ENCODE data around the gene SPSB1. TPM values are rescaled to one million over a fixed set of nuclear protein-coding genes. Genes with fewer than 3 reads are reported as not detected.

SPSB1 gene
- total and polyA plus RNA-seq, 2 experiments from 2014 or later = 2.4 to 6.8 TPM

DNA sequence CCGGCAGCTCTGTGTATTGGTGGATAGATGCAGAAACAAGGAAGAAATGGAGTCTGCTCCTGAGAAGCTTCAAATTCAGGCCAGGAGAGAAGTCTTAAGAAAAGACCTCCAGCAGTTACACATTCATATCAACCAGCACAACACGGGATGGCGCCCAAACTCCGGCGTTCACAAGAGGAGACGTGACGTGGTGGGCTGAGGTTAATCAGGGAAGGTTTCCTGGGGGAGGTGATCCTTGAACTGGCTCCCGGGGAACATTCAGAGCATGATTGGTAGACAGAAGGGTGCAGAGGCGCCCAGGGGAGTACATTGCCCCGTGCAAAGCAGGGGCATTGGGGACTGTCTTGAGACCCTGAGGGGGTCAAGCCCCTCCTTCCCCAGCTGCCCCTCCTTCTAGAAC is 27.7 kb upstream of the SPSB1 start (continued):
- TF ChIP-seq, protein P1, sequence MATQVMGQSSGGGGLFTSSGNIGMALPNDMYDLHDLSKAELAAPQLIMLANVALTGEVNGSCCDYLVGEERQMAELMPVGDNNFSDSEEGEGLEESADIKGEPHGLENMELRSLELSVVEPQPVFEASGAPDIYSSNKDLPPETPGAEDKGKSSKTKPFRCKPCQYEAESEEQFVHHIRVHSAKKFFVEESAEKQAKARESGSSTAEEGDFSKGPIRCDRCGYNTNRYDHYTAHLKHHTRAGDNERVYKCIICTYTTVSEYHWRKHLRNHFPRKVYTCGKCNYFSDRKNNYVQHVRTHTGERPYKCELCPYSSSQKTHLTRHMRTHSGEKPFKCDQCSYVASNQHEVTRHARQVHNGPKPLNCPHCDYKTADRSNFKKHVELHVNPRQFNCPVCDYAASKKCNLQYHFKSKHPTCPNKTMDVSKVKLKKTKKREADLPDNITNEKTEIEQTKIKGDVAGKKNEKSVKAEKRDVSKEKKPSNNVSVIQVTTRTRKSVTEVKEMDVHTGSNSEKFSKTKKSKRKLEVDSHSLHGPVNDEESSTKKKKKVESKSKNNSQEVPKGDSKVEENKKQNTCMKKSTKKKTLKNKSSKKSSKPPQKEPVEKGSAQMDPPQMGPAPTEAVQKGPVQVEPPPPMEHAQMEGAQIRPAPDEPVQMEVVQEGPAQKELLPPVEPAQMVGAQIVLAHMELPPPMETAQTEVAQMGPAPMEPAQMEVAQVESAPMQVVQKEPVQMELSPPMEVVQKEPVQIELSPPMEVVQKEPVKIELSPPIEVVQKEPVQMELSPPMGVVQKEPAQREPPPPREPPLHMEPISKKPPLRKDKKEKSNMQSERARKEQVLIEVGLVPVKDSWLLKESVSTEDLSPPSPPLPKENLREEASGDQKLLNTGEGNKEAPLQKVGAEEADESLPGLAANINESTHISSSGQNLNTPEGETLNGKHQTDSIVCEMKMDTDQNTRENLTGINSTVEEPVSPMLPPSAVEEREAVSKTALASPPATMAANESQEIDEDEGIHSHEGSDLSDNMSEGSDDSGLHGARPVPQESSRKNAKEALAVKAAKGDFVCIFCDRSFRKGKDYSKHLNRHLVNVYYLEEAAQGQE (IDR thresholded peaks at IDR 0.05; ENCODE audit: unreplicated experiment) = no peak

DNA sequence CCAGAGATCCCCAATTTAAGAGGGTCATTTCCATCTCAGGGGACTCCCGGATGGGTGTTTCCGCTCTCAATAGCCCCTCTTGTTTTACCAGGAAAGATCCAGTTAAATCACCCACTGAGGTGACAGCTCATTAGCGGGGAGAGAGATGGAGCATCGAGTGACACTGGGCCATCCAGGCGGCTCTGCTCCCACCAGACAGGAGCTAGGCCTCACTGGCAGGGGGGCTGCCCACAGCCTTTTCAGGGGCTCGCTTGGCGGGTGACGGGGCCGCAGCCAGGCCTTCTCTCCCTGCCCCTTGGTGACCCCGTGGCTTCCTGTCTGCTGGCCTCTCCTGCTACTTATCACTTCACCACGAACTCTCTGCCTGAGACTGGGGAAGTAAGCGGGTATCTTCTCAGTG is 26.7 kb upstream of the SPSB1 start:
- Histone ChIP-seq H3K4me3 (no peak overlapping the region), H3K27ac (ENCODE audit: low read depth) (no peak overlapping the region), H3K36me3 (ENCODE audit: insufficient read depth) (no peaks in the 10 kb centered on the region), H2AFZ (no peak overlapping the region), H3K4me1 (ENCODE audit: insufficient read depth) (peaks cover 4% of the 10 kb centered on the region; the same call in 1 of the 2 replicates), H3K27me3 (ENCODE audit: insufficient read depth) (no peaks in the 10 kb centered on the region), H3K4me2 (no peak overlapping the region), H3F3A (replicated peaks; ENCODE audit: low read depth) (no peaks in the 10 kb centered on the region), H4K20me1 (replicated peaks; ENCODE audit: insufficient read depth) (no peaks in the 10 kb centered on the region), H3K79me2 (replicated peaks; ENCODE audit: insufficient read depth) (no peaks in the 10 kb centered on the region), H3K9me2 (ENCODE audit: insufficient read depth) (no peaks in the 10 kb centered on the region)
- Mint-ChIP-seq H3K27me3 (ENCODE audit: insufficient read depth, low read depth, poor library complexity) (peaks cover 12% of the 10 kb centered on the region), H3K36me3 (ENCODE audit: low read depth) (peaks cover 2% of the 10 kb centered on the region; the same call in 2 of the 3 replicates), H3K4me1 (peaks cover 14% of the 10 kb centered on the region), H3K9me3 (peaks cover 3% of the 10 kb centered on the region; the same call in 2 of the 3 replicates), H3K4me3 (no peak overlapping the region), H3K27ac (no peak overlapping the region)
- ATAC-seq (no peak), DNase-seq (ENCODE audit: low spot score) (no peak)
- TF ChIP-seq ZNF462 (CRISPR knock-in tag; IDR thresholded peaks at IDR 0.05) (no peak), CREB1 (CRISPR knock-in tag; IDR thresholded peaks at IDR 0.05; ENCODE audit: low read depth) (no peak), ETS1 (IDR thresholded peaks at IDR 0.05) (no peak), ZNF114 (CRISPR knock-in tag; IDR thresholded peaks at IDR 0.05) (no peak), EZH2phosphoT487 (IDR thresholded peaks at IDR 0.05; ENCODE audit: unreplicated experiment) (no peak), JUNB (IDR thresholded peaks at IDR 0.05; ENCODE audit: unreplicated experiment) (no peak)
- TF ChIP-seq, protein P1 (IDR thresholded peaks at IDR 0.05; ENCODE audit: unreplicated experiment) = no peak
- TF ChIP-seq, protein P2, sequence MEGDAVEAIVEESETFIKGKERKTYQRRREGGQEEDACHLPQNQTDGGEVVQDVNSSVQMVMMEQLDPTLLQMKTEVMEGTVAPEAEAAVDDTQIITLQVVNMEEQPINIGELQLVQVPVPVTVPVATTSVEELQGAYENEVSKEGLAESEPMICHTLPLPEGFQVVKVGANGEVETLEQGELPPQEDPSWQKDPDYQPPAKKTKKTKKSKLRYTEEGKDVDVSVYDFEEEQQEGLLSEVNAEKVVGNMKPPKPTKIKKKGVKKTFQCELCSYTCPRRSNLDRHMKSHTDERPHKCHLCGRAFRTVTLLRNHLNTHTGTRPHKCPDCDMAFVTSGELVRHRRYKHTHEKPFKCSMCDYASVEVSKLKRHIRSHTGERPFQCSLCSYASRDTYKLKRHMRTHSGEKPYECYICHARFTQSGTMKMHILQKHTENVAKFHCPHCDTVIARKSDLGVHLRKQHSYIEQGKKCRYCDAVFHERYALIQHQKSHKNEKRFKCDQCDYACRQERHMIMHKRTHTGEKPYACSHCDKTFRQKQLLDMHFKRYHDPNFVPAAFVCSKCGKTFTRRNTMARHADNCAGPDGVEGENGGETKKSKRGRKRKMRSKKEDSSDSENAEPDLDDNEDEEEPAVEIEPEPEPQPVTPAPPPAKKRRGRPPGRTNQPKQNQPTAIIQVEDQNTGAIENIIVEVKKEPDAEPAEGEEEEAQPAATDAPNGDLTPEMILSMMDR (conservative IDR thresholded peaks at IDR 0.05; ENCODE audit: low read depth in 2 of 2) = no peak

Data from GM23338 (cell line).